ENCODE results near the gene CCT4. TPM values are rescaled to one million over a fixed set of nuclear protein-coding genes. Genes with fewer than 3 reads are reported as not detected.

The CCT4 gene
- total RNA-seq, 1 experiment from 2014 or later, result 265 TPM

DNA sequence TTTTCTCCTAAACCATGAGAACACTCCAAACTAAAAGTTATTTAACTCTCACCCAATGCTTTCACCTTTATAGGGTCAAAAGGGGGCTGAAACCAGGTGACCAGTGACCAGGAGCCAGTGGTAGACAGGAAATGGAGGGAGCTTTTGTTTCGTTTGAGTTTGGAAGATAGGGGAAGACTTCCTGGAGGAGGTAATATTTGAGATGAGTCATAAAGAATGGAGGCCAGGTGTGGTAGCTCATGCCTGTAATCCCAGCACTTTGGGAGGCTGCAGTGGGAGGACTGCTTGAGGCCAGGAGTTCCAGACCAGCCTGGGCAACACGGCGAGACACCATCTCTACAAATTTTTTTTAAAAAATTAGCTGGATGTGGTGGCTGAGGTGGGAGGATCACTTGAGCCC, 43.1 kb downstream of the CCT4 start:
- Histone ChIP-seq H2AFZ (no peak overlapping the region), H3F3A (ENCODE audit: insufficient read depth, low read depth) (no peaks in the 10 kb centered on the region), H3K4me3 (no peak overlapping the region), H3K27me3 (ENCODE audit: insufficient read depth, low read depth) (no peaks in the 10 kb centered on the region), H3K4me1 (replicated peaks; ENCODE audit: insufficient read depth) (no peaks in the 10 kb centered on the region), H3K79me2 (ENCODE audit: low read depth) (no peaks in the 10 kb centered on the region), H3K9me3 (ENCODE audit: insufficient read depth, low read depth) (no peaks in the 10 kb centered on the region), H3K27ac (no peak overlapping the region), H3K9me2 (ENCODE audit: insufficient read depth) (no peaks in the 10 kb centered on the region), H3K4me2 (no peak overlapping the region), H4K20me1 (ENCODE audit: insufficient read depth) (no peaks in the 10 kb centered on the region), H3K36me3 (ENCODE audit: low read depth) (no peaks in the 10 kb centered on the region)
- ChIA-PET CTCF (no interaction called here), POLR2A (ENCODE audit: unreplicated experiment) (interaction anchor here (0.6 kb wide), 1 partner anchor 522 kb away, joined by 3 read pairs; no protein-coding TSS in a partner anchor)
- intact Hi-C loops (cut with micrococcal nuclease; ENCODE audit: unreplicated experiment), result no loop called here
- no peak for DNase-seq
- no peak for TF ChIP-seq EZH2 (IDR thresholded peaks at IDR 0.05; ENCODE audit: low read depth)
- TF ChIP-seq, protein P1, sequence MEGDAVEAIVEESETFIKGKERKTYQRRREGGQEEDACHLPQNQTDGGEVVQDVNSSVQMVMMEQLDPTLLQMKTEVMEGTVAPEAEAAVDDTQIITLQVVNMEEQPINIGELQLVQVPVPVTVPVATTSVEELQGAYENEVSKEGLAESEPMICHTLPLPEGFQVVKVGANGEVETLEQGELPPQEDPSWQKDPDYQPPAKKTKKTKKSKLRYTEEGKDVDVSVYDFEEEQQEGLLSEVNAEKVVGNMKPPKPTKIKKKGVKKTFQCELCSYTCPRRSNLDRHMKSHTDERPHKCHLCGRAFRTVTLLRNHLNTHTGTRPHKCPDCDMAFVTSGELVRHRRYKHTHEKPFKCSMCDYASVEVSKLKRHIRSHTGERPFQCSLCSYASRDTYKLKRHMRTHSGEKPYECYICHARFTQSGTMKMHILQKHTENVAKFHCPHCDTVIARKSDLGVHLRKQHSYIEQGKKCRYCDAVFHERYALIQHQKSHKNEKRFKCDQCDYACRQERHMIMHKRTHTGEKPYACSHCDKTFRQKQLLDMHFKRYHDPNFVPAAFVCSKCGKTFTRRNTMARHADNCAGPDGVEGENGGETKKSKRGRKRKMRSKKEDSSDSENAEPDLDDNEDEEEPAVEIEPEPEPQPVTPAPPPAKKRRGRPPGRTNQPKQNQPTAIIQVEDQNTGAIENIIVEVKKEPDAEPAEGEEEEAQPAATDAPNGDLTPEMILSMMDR (conservative IDR thresholded peaks at IDR 0.05), result no peak
- no TSS peak for BruUV-seq (replicated peaks)

GRCh38 chr2:61841286-61841685, 47.2 kb downstream of the CCT4 start:
- ChIA-PET CTCF (no interaction called here), POLR2A (ENCODE audit: unreplicated experiment) (no interaction called here)
- no peak for TF ChIP-seq EZH2 (IDR thresholded peaks at IDR 0.05; ENCODE audit: low read depth)
- TF ChIP-seq, protein P1 (conservative IDR thresholded peaks at IDR 0.05), result no peak
- Histone ChIP-seq H3K9me3 (ENCODE audit: insufficient read depth, low read depth) (no peaks in the 10 kb centered on the region), H3K4me3 (no peak overlapping the region), H3F3A (ENCODE audit: insufficient read depth, low read depth) (no peaks in the 10 kb centered on the region), H3K27ac (no peak overlapping the region), H4K20me1 (ENCODE audit: insufficient read depth) (no peaks in the 10 kb centered on the region), H3K36me3 (ENCODE audit: low read depth) (no peaks in the 10 kb centered on the region), H3K27me3 (ENCODE audit: insufficient read depth, low read depth) (no peaks in the 10 kb centered on the region), H3K9me2 (ENCODE audit: insufficient read depth) (no peaks in the 10 kb centered on the region), H2AFZ (no peak overlapping the region), H3K79me2 (ENCODE audit: low read depth) (no peaks in the 10 kb centered on the region), H3K4me2 (no peak overlapping the region), H3K4me1 (replicated peaks; ENCODE audit: insufficient read depth) (no peaks in the 10 kb centered on the region)
- DNase-seq, result no peak
- intact Hi-C loops (cut with micrococcal nuclease; ENCODE audit: unreplicated experiment), result no loop called here
- no TSS peak for BruUV-seq (replicated peaks)

DNA sequence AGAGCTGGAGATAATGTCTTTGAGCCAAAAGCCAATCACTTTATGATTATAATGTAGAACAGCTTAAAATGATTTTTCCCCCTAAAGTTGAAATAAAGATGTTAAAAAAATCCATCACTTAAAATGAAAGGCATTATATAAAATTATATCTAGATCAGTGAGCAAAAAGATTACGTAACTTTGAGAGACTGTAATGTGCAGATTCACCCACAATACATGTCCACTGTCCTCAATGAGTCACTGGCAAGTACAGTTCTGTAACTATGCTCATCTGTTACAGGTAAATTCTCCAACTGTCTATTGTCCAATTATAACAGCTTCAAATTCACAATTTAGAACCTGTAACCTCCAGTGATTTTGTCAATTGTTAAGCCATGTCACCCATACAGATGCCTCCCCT, 53.6 kb downstream of the CCT4 start:
- no peaks in the 10 kb centered on the region for H4K20me1 ChIP-seq (ENCODE audit: insufficient read depth)
- TF ChIP-seq, protein P1 (conservative IDR thresholded peaks at IDR 0.05), result no peak
- TF ChIP-seq EZH2 (IDR thresholded peaks at IDR 0.05; ENCODE audit: low read depth), result no peak
- intact Hi-C loops (cut with micrococcal nuclease; ENCODE audit: unreplicated experiment), result no loop called here
- no peak overlapping the region for H3K4me2 ChIP-seq
- no peak overlapping the region for H3K27ac ChIP-seq
- no peaks in the 10 kb centered on the region for H3K27me3 ChIP-seq (ENCODE audit: insufficient read depth, low read depth)
- H2AFZ ChIP-seq, result no peak overlapping the region
- CTCF ChIA-PET, result no interaction called here
- no peaks in the 10 kb centered on the region for H3K9me2 ChIP-seq (ENCODE audit: insufficient read depth)
- H3K79me2 ChIP-seq (ENCODE audit: low read depth), result no peaks in the 10 kb centered on the region
- H3K4me3 ChIP-seq, result no peak overlapping the region
- no peaks in the 10 kb centered on the region for H3K9me3 ChIP-seq (ENCODE audit: insufficient read depth, low read depth)
- DNase-seq, result no peak
- no peaks in the 10 kb centered on the region for H3K4me1 ChIP-seq (replicated peaks; ENCODE audit: insufficient read depth)
- H3K36me3 ChIP-seq (ENCODE audit: low read depth), result no peaks in the 10 kb centered on the region
- no TSS peak for BruUV-seq (replicated peaks)
- H3F3A ChIP-seq (ENCODE audit: insufficient read depth, low read depth), result no peaks in the 10 kb centered on the region
- POLR2A ChIA-PET (ENCODE audit: unreplicated experiment), result no interaction called here
